ENCODE measurements around the gene PI4KB. TPM values are rescaled to one million over a fixed set of nuclear protein-coding genes. Genes with fewer than 3 reads are reported as not detected.
A peak's percentile ranks its signal among the peaks of the same experiment; 100 is the strongest.

Gene PI4KB
- total RNA-seq, 4 donors from 2014 or later = 54.8 to 79.5 (median 68.9) TPM

GRCh38 chr1:151340870-151341754 lies 13.9 kb upstream of the PI4KB start:
- TF ChIP-seq CTCF (IDR thresholded peaks at IDR 0.05) = peak; percentile 70 to 86 (median 73)
- TF ChIP-seq POLR2A (IDR thresholded peaks at IDR 0.05; ENCODE audit: low read depth) = no peak
- TF ChIP-seq EP300 (IDR thresholded peaks at IDR 0.05) = no peak
- TF ChIP-seq POLR2AphosphoS5 (IDR thresholded peaks at IDR 0.05) = peak in 1 of 2 donors; percentile 50
- H3K27me3 ChIP-seq = no peaks in the 10 kb centered on the region
- peaks cover 19 to 38% (median 31%) of the 10 kb centered on the region in 4 donors for H3K36me3 ChIP-seq
- no peak for DNase-seq (ENCODE audit: extremely low spot score)
- intact Hi-C loops (cut with DNase I) = loop anchor here (1.0 kb wide), 1 partner anchor 40 kb away; no protein-coding TSS in a partner anchor
- 29% methylated on average over 7 of the region's 7 CpGs for WGBS
- peaks cover under 1 to 21% (median 18%) of the 10 kb centered on the region in 4 donors for H3K4me1 ChIP-seq
- peak overlapping the region; percentile 46 to 65 (median 46) for H3K27ac ChIP-seq (replicated peaks in 1 of 4)
- no peak overlapping the region for H3K4me3 ChIP-seq
- no peaks in the 10 kb centered on the region for H3K9me3 ChIP-seq

- H3K4me1 ChIP-seq = peaks cover 0 to 11% (median 9%) of the 10 kb centered on the region in 4 donors
- no peak for DNase-seq (ENCODE audit: extremely low spot score)
- H3K9me3 ChIP-seq = no peaks in the 10 kb centered on the region
- intact Hi-C loops (cut with DNase I) = no loop called here
- no peak for TF ChIP-seq POLR2A (IDR thresholded peaks at IDR 0.05; ENCODE audit: low read depth)
- no peak for TF ChIP-seq CTCF (IDR thresholded peaks at IDR 0.05)
- TF ChIP-seq EP300 (IDR thresholded peaks at IDR 0.05) = no peak
- no peak for TF ChIP-seq POLR2AphosphoS5 (IDR thresholded peaks at IDR 0.05)
- H3K4me3 ChIP-seq = no peak overlapping the region
- H3K36me3 ChIP-seq = peaks cover 0 to 1% (median 0%) of the 10 kb centered on the region in 4 donors
- 89% methylated on average over 3 of the region's 3 CpGs for WGBS
- H3K27me3 ChIP-seq = no peaks in the 10 kb centered on the region
- H3K27ac ChIP-seq (replicated peaks in 1 of 4) = no peak overlapping the region
Measured at GRCh38 chr1:151336556-151336955, 9.3 kb upstream of the PI4KB start.

- no peaks in the 10 kb centered on the region for H3K9me3 ChIP-seq
- WGBS = 84% methylated on average over 5 of the region's 5 CpGs
- no peaks in the 10 kb centered on the region for H3K36me3 ChIP-seq
- intact Hi-C loops (cut with DNase I) = no loop called here
- H3K27me3 ChIP-seq = no peaks in the 10 kb centered on the region
- no peak overlapping the region for H3K4me3 ChIP-seq
- TF ChIP-seq CTCF (IDR thresholded peaks at IDR 0.05) (no peak), POLR2AphosphoS5 (IDR thresholded peaks at IDR 0.05) (no peak), EP300 (IDR thresholded peaks at IDR 0.05) (no peak), POLR2A (IDR thresholded peaks at IDR 0.05; ENCODE audit: low read depth) (no peak)
- no peaks in the 10 kb centered on the region for H3K4me1 ChIP-seq
- DNase-seq (ENCODE audit: extremely low spot score) = no peak
- H3K27ac ChIP-seq (replicated peaks in 1 of 4) = no peak overlapping the region
Measured at GRCh38 chr1:151334822-151335221, 7.6 kb upstream of the PI4KB start.

GRCh38 chr1:151327903-151328674 lies 873 bp upstream of the PI4KB start:
- Histone ChIP-seq H3K9me3 (no peaks in the 10 kb centered on the region), H3K27me3 (no peaks in the 10 kb centered on the region), H3K4me1 (peaks cover 28 to 45% (median 44%) of the 10 kb centered on the region in 4 donors), H3K36me3 (peaks cover 0 to 25% (median 21%) of the 10 kb centered on the region in 4 donors), H3K4me3 (peak overlapping the region; percentile 82 to 88 (median 85)), H3K27ac (replicated peaks in 1 of 4) (peak overlapping the region; percentile 87 to 93 (median 91))
- DNase-seq (ENCODE audit: extremely low spot score) = no peak
- intact Hi-C loops (cut with DNase I) = no loop called here
- WGBS = 27% methylated on average over 29 of the region's 34 CpGs
- TF ChIP-seq POLR2AphosphoS5 (IDR thresholded peaks at IDR 0.05) = no peak
- TF ChIP-seq CTCF (IDR thresholded peaks at IDR 0.05) = no peak
- TF ChIP-seq EP300 (IDR thresholded peaks at IDR 0.05) = no peak
- TF ChIP-seq POLR2A (IDR thresholded peaks at IDR 0.05; ENCODE audit: low read depth) = no peak
